ENCODE data around the gene SCAPER.

The SCAPER gene

GRCh38 chr15:76840830-76841460, 64.2 kb downstream of the SCAPER start:
- Histone ChIP-seq H4K8ac (ENCODE audit: low read depth, low read length) (no peak overlapping the region), H3K18ac (ENCODE audit: low read length) (no peak overlapping the region), H2AK5ac (ENCODE audit: low read depth, low read length) (no peak overlapping the region)

GRCh38 chr15:76839173-76839572, 66.0 kb downstream of the SCAPER start:
- H2BK120ac ChIP-seq (ENCODE audit: low read depth, low read length): no peak overlapping the region
- DNase-seq (ENCODE audit: low spot score): no peak
- H3K4me3 ChIP-seq (ENCODE audit: low read length in 2 of 2): no peak overlapping the region
- H3K23ac ChIP-seq (ENCODE audit: low read depth, low read length, poor library complexity): no peak overlapping the region
- no peaks in the 10 kb centered on the region for H3K36me3 ChIP-seq (replicated peaks in 1 of 2; ENCODE audit: control insufficient read depth in 2 of 2, insufficient read depth in 2 of 2, low read length in 2 of 2)
- H4K8ac ChIP-seq (ENCODE audit: low read depth, low read length): no peak overlapping the region
- no peak overlapping the region for H3K14ac ChIP-seq (ENCODE audit: low read length)
- H2BK5ac ChIP-seq (ENCODE audit: low read length): no peak overlapping the region
- no peaks in the 10 kb centered on the region for H3K27me3 ChIP-seq (ENCODE audit: control insufficient read depth in 3 of 3, insufficient read depth in 3 of 3, low read depth in 1 of 3, low read length in 3 of 3)
- H2BK12ac ChIP-seq (ENCODE audit: low read length): no peak overlapping the region
- H4K91ac ChIP-seq (ENCODE audit: low read depth, low read length, poor library complexity): no peak overlapping the region
- H2AFZ ChIP-seq (ENCODE audit: low read length): no peak overlapping the region
- H2AK5ac ChIP-seq (ENCODE audit: low read depth, low read length): no peak overlapping the region
- no peaks in the 10 kb centered on the region for H3K79me1 ChIP-seq (ENCODE audit: low read depth, low read length)
- no peak overlapping the region for H3K4ac ChIP-seq (ENCODE audit: low read length)
- no peak overlapping the region for H3K18ac ChIP-seq (ENCODE audit: low read length)
- no peaks in the 10 kb centered on the region for H3K9me3 ChIP-seq (replicated peaks in 1 of 2; ENCODE audit: control insufficient read depth in 2 of 2, insufficient read depth in 1 of 2, low read depth in 1 of 2, low read length in 2 of 2)
- H2BK15ac ChIP-seq (ENCODE audit: low read length): no peak overlapping the region
- no CpG with 5 or more reads among the region's 3 CpGs for WGBS, 2 donors (ENCODE audit: extremely low coverage in 2 of 2, insufficient read length in 2 of 2, insufficient replicate concordance in 1 of 2)
- no peak overlapping the region for H3K4me2 ChIP-seq (ENCODE audit: insufficient read depth, low read length, poor library complexity, severe bottlenecking)
- H3K9ac ChIP-seq (ENCODE audit: low read depth, low read length, poor library complexity): no peak overlapping the region
- no peaks in the 10 kb centered on the region for H3K4me1 ChIP-seq (ENCODE audit: control insufficient read depth in 2 of 2, insufficient read depth in 1 of 2, low read depth in 1 of 2, low read length in 2 of 2)
- no peak overlapping the region for H3K27ac ChIP-seq (replicated peaks; ENCODE audit: low read length)

More at GRCh38 chr15:76840830-76841460, 64.2 kb downstream of the SCAPER start:
- no peak overlapping the region for H3K9ac ChIP-seq (ENCODE audit: low read depth, low read length, poor library complexity)
- H4K91ac ChIP-seq (ENCODE audit: low read depth, low read length, poor library complexity): no peak overlapping the region
- no peak overlapping the region for H2BK5ac ChIP-seq (ENCODE audit: low read length)
- H3K4me3 ChIP-seq (ENCODE audit: low read length in 2 of 2): no peak overlapping the region
- H3K36me3 ChIP-seq (replicated peaks in 1 of 2; ENCODE audit: control insufficient read depth in 2 of 2, insufficient read depth in 2 of 2, low read length in 2 of 2): no peaks in the 10 kb centered on the region
- WGBS, 2 donors (ENCODE audit: extremely low coverage in 2 of 2, insufficient read length in 2 of 2, insufficient replicate concordance in 1 of 2): no CpG with 5 or more reads among the region's 5 CpGs
- no peak overlapping the region for H3K4ac ChIP-seq (ENCODE audit: low read length)
- H2BK12ac ChIP-seq (ENCODE audit: low read length): no peak overlapping the region
- no peak overlapping the region for H3K23ac ChIP-seq (ENCODE audit: low read depth, low read length, poor library complexity)
- H2BK120ac ChIP-seq (ENCODE audit: low read depth, low read length): no peak overlapping the region
- no peaks in the 10 kb centered on the region for H3K4me1 ChIP-seq (ENCODE audit: control insufficient read depth in 2 of 2, insufficient read depth in 1 of 2, low read depth in 1 of 2, low read length in 2 of 2)
- H3K14ac ChIP-seq (ENCODE audit: low read length): no peak overlapping the region
- H3K79me1 ChIP-seq (ENCODE audit: low read depth, low read length): no peaks in the 10 kb centered on the region
- no peaks in the 10 kb centered on the region for H3K27me3 ChIP-seq (ENCODE audit: control insufficient read depth in 3 of 3, insufficient read depth in 3 of 3, low read depth in 1 of 3, low read length in 3 of 3)
- H3K27ac ChIP-seq (replicated peaks; ENCODE audit: low read length): no peak overlapping the region
- H2AFZ ChIP-seq (ENCODE audit: low read length): no peak overlapping the region
- H2BK15ac ChIP-seq (ENCODE audit: low read length): no peak overlapping the region
- no peaks in the 10 kb centered on the region for H3K9me3 ChIP-seq (replicated peaks in 1 of 2; ENCODE audit: control insufficient read depth in 2 of 2, insufficient read depth in 1 of 2, low read depth in 1 of 2, low read length in 2 of 2)
- no peak for DNase-seq (ENCODE audit: low spot score)
- no peak overlapping the region for H3K4me2 ChIP-seq (ENCODE audit: insufficient read depth, low read length, poor library complexity, severe bottlenecking)

- Histone ChIP-seq H3K27me3 (ENCODE audit: control insufficient read depth in 3 of 3, insufficient read depth in 3 of 3, low read depth in 1 of 3, low read length in 3 of 3) (no peaks in the 10 kb centered on the region), H3K36me3 (replicated peaks in 1 of 2; ENCODE audit: control insufficient read depth in 2 of 2, insufficient read depth in 2 of 2, low read length in 2 of 2) (no peaks in the 10 kb centered on the region), H3K4me1 (ENCODE audit: control insufficient read depth in 2 of 2, insufficient read depth in 1 of 2, low read depth in 1 of 2, low read length in 2 of 2) (no peaks in the 10 kb centered on the region), H3K14ac (ENCODE audit: low read length) (no peak overlapping the region), H2BK120ac (ENCODE audit: low read depth, low read length) (no peak overlapping the region), H3K4ac (ENCODE audit: low read length) (no peak overlapping the region), H4K91ac (ENCODE audit: low read depth, low read length, poor library complexity) (no peak overlapping the region), H2AK5ac (ENCODE audit: low read depth, low read length) (no peak overlapping the region), H3K9ac (ENCODE audit: low read depth, low read length, poor library complexity) (no peak overlapping the region), H3K79me1 (ENCODE audit: low read depth, low read length) (no peaks in the 10 kb centered on the region), H3K9me3 (replicated peaks in 1 of 2; ENCODE audit: control insufficient read depth in 2 of 2, insufficient read depth in 1 of 2, low read depth in 1 of 2, low read length in 2 of 2) (peaks cover 0 to 5% of the 10 kb centered on the region in 2 donors), H2BK12ac (ENCODE audit: low read length) (no peak overlapping the region), H4K8ac (ENCODE audit: low read depth, low read length) (no peak overlapping the region), H2BK5ac (ENCODE audit: low read length) (no peak overlapping the region), H2BK15ac (ENCODE audit: low read length) (no peak overlapping the region), H3K4me3 (ENCODE audit: low read length in 2 of 2) (no peak overlapping the region), H3K4me2 (ENCODE audit: insufficient read depth, low read length, poor library complexity, severe bottlenecking) (no peak overlapping the region), H3K18ac (ENCODE audit: low read length) (no peak overlapping the region), H3K23ac (ENCODE audit: low read depth, low read length, poor library complexity) (no peak overlapping the region), H3K27ac (replicated peaks; ENCODE audit: low read length) (no peak overlapping the region), H2AFZ (ENCODE audit: low read length) (no peak overlapping the region)
- no peak for DNase-seq (ENCODE audit: low spot score)
- WGBS, 2 donors (ENCODE audit: extremely low coverage in 2 of 2, insufficient read length in 2 of 2, insufficient replicate concordance in 1 of 2): no CpG with 5 or more reads among the region's 6 CpGs
Measured at GRCh38 chr15:76837474-76837873, 67.7 kb downstream of the SCAPER start.

- H2BK120ac ChIP-seq (ENCODE audit: low read depth, low read length): no peak overlapping the region
- H3K27ac ChIP-seq (replicated peaks; ENCODE audit: low read length): no peak overlapping the region
- no peak overlapping the region for H2AK5ac ChIP-seq (ENCODE audit: low read depth, low read length)
- no peaks in the 10 kb centered on the region for H3K27me3 ChIP-seq (ENCODE audit: control insufficient read depth in 3 of 3, insufficient read depth in 3 of 3, low read depth in 1 of 3, low read length in 3 of 3)
- no peaks in the 10 kb centered on the region for H3K4me1 ChIP-seq (ENCODE audit: control insufficient read depth in 2 of 2, insufficient read depth in 1 of 2, low read depth in 1 of 2, low read length in 2 of 2)
- no peak overlapping the region for H2AFZ ChIP-seq (ENCODE audit: low read length)
- peaks cover 0 to 7% of the 10 kb centered on the region in 2 donors for H3K9me3 ChIP-seq (replicated peaks in 1 of 2; ENCODE audit: control insufficient read depth in 2 of 2, insufficient read depth in 1 of 2, low read depth in 1 of 2, low read length in 2 of 2)
- no peak overlapping the region for H3K23ac ChIP-seq (ENCODE audit: low read depth, low read length, poor library complexity)
- H3K4me3 ChIP-seq (ENCODE audit: low read length in 2 of 2): no peak overlapping the region
- no peaks in the 10 kb centered on the region for H3K36me3 ChIP-seq (replicated peaks in 1 of 2; ENCODE audit: control insufficient read depth in 2 of 2, insufficient read depth in 2 of 2, low read length in 2 of 2)
- H4K91ac ChIP-seq (ENCODE audit: low read depth, low read length, poor library complexity): no peak overlapping the region
- WGBS, 2 donors (ENCODE audit: extremely low coverage in 2 of 2, insufficient read length in 2 of 2, insufficient replicate concordance in 1 of 2): no CpG with 5 or more reads among the region's 4 CpGs
- no peak overlapping the region for H3K18ac ChIP-seq (ENCODE audit: low read length)
- H3K4me2 ChIP-seq (ENCODE audit: insufficient read depth, low read length, poor library complexity, severe bottlenecking): no peak overlapping the region
- no peak overlapping the region for H2BK15ac ChIP-seq (ENCODE audit: low read length)
- H2BK12ac ChIP-seq (ENCODE audit: low read length): no peak overlapping the region
- H3K14ac ChIP-seq (ENCODE audit: low read length): no peak overlapping the region
- no peaks in the 10 kb centered on the region for H3K79me1 ChIP-seq (ENCODE audit: low read depth, low read length)
- no peak overlapping the region for H3K9ac ChIP-seq (ENCODE audit: low read depth, low read length, poor library complexity)
- no peak overlapping the region for H3K4ac ChIP-seq (ENCODE audit: low read length)
- DNase-seq (ENCODE audit: low spot score): no peak
- H2BK5ac ChIP-seq (ENCODE audit: low read length): no peak overlapping the region
- no peak overlapping the region for H4K8ac ChIP-seq (ENCODE audit: low read depth, low read length)
Measured at GRCh38 chr15:76829939-76830338, 75.2 kb downstream of the SCAPER start.

Measured in neuronal stem cell (in vitro differentiated cells).